ENCODE data around the gene OGFRL1. TPM values are rescaled to one million over a fixed set of nuclear protein-coding genes. Genes with fewer than 3 reads are reported as not detected.

Gene OGFRL1
- total RNA-seq, 2 experiments from 2014 or later: 9.1 TPM

GRCh38 chr6:71333697-71334096 is 45.1 kb downstream of the OGFRL1 start:
- Histone ChIP-seq H3K36me3 (ENCODE audit: insufficient read depth, low read length) (no peaks in the 10 kb centered on the region), H3K4me1 (ENCODE audit: insufficient read depth, low read length) (no peaks in the 10 kb centered on the region), H3K27ac (ENCODE audit: low read depth in 1 of 2, low read length in 2 of 2) (no peak overlapping the region), H3K27me3 (ENCODE audit: control insufficient read depth in 1 of 2, insufficient read depth in 2 of 2, low read length in 2 of 2) (no peaks in the 10 kb centered on the region), H3K9me3 (ENCODE audit: control insufficient read depth in 1 of 2, insufficient read depth in 1 of 2, low read length in 2 of 2) (no peaks in the 10 kb centered on the region), H3K4me3 (ENCODE audit: low read length) (no peak overlapping the region)
- Mint-ChIP-seq H3K27me3 (peaks cover 10% of the 10 kb centered on the region), H3K4me1 (ENCODE audit: low read depth) (no peaks in the 10 kb centered on the region), H3K27ac (no peak overlapping the region), H3K36me3 (ENCODE audit: low read depth) (no peaks in the 10 kb centered on the region), H3K9me3 (no peaks in the 10 kb centered on the region), H3K4me3 (no peak overlapping the region)
- DNase-seq (peak in 2 of 14 experiments; percentile 35 to 51), ATAC-seq (ENCODE audit: poor library complexity) (no peak)
- intact Hi-C loops (cut with DNase I, micrococcal nuclease): no loop called here
- no peak for TF ChIP-seq CTCF (IDR thresholded peaks at IDR 0.05)
- ChIA-PET CTCF (no interaction called here), POLR2A (no interaction called here)

- peaks cover 4% of the 10 kb centered on the region for H3K27me3 Mint-ChIP-seq
- DNase-seq: peak in 2 of 14 experiments; percentile 21 to 28
- no peak overlapping the region for H3K27ac Mint-ChIP-seq
- H3K4me3 Mint-ChIP-seq: no peak overlapping the region
- no peak for TF ChIP-seq CTCF (IDR thresholded peaks at IDR 0.05)
- intact Hi-C loops (cut with DNase I, micrococcal nuclease): no loop called here
- no peaks in the 10 kb centered on the region for H3K36me3 Mint-ChIP-seq (ENCODE audit: low read depth)
- Histone ChIP-seq H3K9me3 (ENCODE audit: control insufficient read depth in 1 of 2, insufficient read depth in 1 of 2, low read length in 2 of 2) (no peaks in the 10 kb centered on the region), H3K27ac (ENCODE audit: low read depth in 1 of 2, low read length in 2 of 2) (no peak overlapping the region), H3K27me3 (ENCODE audit: control insufficient read depth in 1 of 2, insufficient read depth in 2 of 2, low read length in 2 of 2) (no peaks in the 10 kb centered on the region), H3K4me1 (ENCODE audit: insufficient read depth, low read length) (no peaks in the 10 kb centered on the region), H3K36me3 (ENCODE audit: insufficient read depth, low read length) (no peaks in the 10 kb centered on the region), H3K4me3 (ENCODE audit: low read length) (no peak overlapping the region)
- no peaks in the 10 kb centered on the region for H3K4me1 Mint-ChIP-seq (ENCODE audit: low read depth)
- H3K9me3 Mint-ChIP-seq: no peaks in the 10 kb centered on the region
- ChIA-PET POLR2A (no interaction called here), CTCF (no interaction called here)
- no peak for ATAC-seq (ENCODE audit: poor library complexity)
These were observed 46.2 kb downstream of the OGFRL1 start for GRCh38 chr6:71334768-71335167.

- H3K9me3 ChIP-seq (ENCODE audit: control insufficient read depth in 1 of 2, insufficient read depth in 1 of 2, low read length in 2 of 2): no peaks in the 10 kb centered on the region
- H3K27me3 ChIP-seq (ENCODE audit: control insufficient read depth in 1 of 2, insufficient read depth in 2 of 2, low read length in 2 of 2): no peaks in the 10 kb centered on the region
- no peak for TF ChIP-seq CTCF (IDR thresholded peaks at IDR 0.05)
- no peak overlapping the region for H3K4me3 ChIP-seq (ENCODE audit: low read length)
- Mint-ChIP-seq H3K9me3 (no peaks in the 10 kb centered on the region), H3K36me3 (ENCODE audit: low read depth) (no peaks in the 10 kb centered on the region), H3K27ac (no peak overlapping the region), H3K4me3 (no peak overlapping the region), H3K4me1 (ENCODE audit: low read depth) (no peaks in the 10 kb centered on the region), H3K27me3 (peaks cover 4% of the 10 kb centered on the region)
- intact Hi-C loops (cut with DNase I, micrococcal nuclease): no loop called here
- ChIA-PET POLR2A (no interaction called here), CTCF (no interaction called here)
- H3K4me1 ChIP-seq (ENCODE audit: insufficient read depth, low read length): no peaks in the 10 kb centered on the region
- DNase-seq (no peak), ATAC-seq (ENCODE audit: poor library complexity) (no peak)
- no peaks in the 10 kb centered on the region for H3K36me3 ChIP-seq (ENCODE audit: insufficient read depth, low read length)
- no peak overlapping the region for H3K27ac ChIP-seq (ENCODE audit: low read depth in 1 of 2, low read length in 2 of 2)
These were observed 46.9 kb downstream of the OGFRL1 start for GRCh38 chr6:71335544-71335943.

Measured in CD4-positive, alpha-beta T cell (primary cell).